GM19452 (cell line): ENCODE measurements around the gene EGLN3.
"Not testable (repeated sequence)": the region's sequence is repeated elsewhere in the genome, so short reads cannot be mapped to it uniquely, and the experiment has no call there.

Experiments
- ATAC-seq: cut with Tn5 transposase; IDR thresholded peaks from one replicate; pipeline ENCODE4 v1.9.1; 2021; ENCODE audit not compliant: unreplicated experiment

Gene EGLN3

DNA sequence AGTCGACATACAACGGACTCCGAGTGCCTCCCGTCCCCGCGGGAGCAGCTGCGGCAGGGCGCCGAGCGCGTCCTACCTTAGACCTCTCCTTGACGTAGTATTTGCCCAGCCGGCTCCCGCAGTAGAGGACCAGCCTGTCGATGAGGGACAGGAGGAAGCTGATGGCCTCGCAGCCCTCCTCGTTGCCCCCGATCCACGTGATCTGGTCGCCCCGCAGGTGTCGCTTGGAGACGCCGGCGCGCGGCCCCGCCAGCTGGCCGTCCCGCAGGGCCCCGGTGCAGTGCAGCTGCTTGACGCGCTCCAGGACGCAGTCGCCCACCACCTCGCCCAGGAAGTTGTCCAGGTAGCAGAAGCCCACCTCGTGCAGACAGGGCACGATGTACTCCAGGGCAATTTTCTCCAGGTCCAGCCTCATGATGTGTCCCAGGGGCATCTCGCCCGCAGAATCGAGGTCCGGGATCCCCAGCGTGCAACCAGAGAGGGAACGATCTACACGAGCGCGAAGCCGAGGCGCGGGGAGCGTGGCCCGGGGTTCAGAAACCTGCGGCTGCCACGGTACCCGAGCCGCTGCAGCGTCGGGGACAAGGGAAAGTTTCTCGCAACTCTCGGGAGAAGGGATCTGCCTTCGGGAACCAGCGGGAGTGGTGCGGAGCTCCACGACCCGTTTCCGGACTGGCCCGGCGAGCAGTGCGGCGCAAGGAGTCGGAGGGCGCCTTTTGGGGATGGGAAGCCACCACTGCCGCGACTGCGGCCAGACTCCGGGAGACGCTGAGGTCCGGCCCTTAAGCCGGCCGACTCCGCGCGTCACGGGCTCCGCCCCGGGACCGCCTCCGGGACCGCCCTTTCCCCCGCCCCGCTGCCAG is at the start of gene EGLN3:
Gene EGLN3, minus strand, starts transcription at position 755 of the 863 bp plus-strand sequence. Its CDS starts 322 bp downstream, at position 433.
- ATAC-seq = peak; percentile 78

- ATAC-seq = no peak
Observed at GRCh38 chr14:34000396-34000795, 49.5 kb upstream of the EGLN3 start.

DNA sequence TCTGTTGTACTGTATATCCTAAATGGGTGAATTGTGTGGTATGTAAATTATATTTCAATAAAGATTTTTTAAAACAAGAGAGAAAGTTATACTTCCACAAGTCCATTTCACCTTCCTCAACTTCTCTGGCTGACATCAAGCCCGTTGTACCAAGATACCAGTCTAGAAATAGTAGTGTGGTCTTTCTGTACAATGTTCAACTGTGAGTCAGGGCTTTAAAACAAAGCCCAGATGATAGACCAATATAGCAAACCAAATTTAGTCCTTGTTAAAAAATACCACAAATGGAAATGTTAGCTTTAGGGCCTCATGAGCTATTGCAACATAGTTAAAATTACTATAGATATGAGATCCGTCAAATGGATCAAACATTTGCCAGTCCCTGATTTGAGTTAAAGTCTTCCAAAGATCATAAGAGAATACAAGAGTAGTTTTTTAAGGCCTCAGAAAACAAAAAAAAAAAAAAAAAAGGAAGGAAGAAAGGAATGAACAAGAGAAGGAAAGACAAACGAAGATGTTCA is 49.0 kb upstream of the EGLN3 start:
- ATAC-seq = no peak

- ATAC-seq = no peak
Observed at GRCh38 chr14:33997611-33998010, 46.7 kb upstream of the EGLN3 start.

GRCh38 chr14:33996462-33996861 is 45.6 kb upstream of the EGLN3 start:
- ATAC-seq = no peak

DNA sequence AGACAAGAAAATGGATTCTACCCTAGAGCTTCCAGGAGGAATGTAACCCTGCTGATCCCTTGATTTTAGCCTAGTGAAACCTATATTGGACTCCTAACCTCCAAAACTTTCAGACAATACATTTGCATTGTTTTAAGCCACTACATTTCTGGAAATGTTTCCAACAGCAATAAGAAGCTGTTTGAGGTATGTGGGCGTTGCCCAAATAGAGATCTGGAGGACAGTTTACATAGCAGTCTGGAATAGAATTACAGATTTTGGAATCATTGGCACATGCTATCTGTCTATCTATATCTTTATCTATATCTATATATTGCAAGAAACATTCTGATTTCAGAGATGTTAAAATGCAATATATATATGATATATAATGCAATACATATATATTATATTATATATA is 42.4 kb upstream of the EGLN3 start:
- ATAC-seq = no peak

DNA sequence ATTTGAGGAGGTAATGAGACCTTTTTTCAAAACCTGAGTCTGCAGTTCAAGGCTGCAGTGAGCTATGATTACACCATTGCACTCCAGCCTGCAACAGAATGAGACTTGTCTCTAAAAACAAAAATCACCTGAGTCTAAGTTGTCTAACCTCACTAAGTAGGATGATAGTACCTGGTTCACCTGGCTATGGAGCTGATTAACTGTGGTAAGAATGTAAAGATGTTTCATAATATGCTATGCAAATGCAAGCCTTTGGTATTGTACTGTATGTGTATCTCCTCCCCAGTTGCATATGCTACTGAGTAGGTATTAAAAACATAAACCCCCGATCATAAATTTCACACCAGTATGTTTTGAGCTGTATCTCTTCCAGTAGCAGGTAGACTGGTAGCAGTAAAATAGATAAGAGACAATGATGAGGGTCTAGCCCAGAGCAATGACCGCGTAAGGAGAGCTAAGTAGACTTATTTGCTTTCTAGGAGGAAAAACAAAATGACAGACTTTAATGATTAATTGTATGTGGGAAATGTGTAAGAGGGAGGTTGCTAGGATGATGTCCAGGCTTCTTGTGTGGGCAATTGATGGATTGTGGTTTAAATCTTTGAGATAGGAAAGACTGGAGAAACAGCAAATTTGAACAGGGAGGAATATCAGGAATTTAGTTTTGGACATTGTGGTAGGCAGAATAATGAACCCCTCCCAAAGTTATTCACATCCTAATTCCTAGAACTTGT is 41.6 kb upstream of the EGLN3 start:
- ATAC-seq = no peak

GRCh38 chr14:33990790-33991189 is 39.9 kb upstream of the EGLN3 start:
- ATAC-seq = no peak

GRCh38 chr14:33987565-33988080 is 36.7 kb upstream of the EGLN3 start:
- ATAC-seq = no peak

GRCh38 chr14:33986804-33987203 is 35.9 kb upstream of the EGLN3 start:
- ATAC-seq = no peak

- no peak for ATAC-seq
Observed at GRCh38 chr14:33985242-33985641, 34.4 kb upstream of the EGLN3 start.

- ATAC-seq = peak; percentile 79
Observed at GRCh38 chr14:33979613-33980276, 28.9 kb upstream of the EGLN3 start.

DNA sequence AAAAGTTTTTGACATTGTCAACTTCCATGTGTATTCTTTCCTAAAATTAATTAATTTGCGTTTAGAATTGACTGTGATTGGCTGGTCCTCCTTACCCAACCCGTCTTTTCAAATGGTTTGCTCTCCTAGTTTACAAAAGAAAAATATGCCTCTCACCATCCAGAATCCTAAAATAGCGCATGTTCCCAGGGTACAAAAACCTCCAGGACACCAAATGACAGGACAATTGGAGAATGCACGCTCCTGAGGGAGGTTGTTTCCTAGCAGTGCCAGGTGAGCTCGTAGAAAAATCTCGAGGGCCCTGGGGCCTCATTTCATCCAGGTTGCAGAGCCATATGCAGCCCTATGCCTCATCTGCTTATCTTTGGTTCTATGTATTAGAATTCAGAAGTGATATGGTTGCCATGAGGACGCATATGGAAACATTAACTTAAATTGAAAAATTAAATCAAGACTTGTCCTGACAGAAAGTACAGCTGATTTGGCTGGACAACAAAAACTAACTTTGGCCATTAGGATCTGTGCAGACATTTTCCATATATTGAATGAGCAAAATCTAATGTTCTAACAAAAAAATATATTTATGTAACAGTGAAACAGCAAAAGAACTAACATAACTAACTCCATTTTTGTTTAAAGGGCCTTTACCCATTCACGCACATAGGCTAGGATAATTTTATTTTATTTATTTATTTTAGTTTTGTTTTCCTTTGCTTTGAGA is 28.2 kb upstream of the EGLN3 start:
- ATAC-seq = no peak

GRCh38 chr14:33972583-33973081 is 21.8 kb upstream of the EGLN3 start:
- ATAC-seq = peak; percentile 82

DNA sequence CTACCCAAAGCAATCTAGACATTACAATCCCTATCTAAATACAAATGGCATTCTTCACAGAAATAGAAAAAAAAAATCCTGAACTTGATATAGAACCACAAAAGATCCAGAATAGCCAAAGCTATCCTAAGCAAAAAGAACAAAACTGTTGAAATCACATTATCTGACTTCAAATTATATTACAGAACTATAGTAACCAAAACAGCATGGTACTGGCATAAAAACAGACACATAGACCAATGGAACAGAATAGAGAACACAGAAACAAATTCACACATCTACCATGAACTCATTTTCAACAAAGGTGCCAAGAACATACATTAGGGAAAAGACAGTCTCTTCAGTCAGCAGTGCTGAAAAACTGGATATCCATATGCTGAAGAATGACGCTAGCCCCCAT is 19.0 kb upstream of the EGLN3 start:
- ATAC-seq = not testable (repeated sequence)

DNA sequence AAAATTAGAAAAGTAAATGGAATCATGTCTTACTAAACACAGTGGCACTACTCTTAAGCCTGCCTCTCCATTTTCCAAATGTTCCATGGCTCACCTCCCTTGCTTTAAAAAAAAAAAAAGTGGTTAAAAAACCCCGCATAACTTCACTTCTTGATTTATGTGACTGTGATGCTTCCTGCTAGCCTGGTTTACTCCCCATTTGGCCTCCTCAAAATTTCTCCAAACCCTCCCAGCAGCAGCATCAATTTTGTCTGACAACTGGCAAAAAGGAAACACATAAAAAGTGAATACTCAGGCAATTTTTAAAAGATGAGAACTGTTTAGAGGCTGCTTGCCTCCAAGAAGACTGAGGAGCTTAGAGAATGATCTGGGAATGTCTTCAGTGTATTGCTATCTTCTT is 17.8 kb upstream of the EGLN3 start:
- no peak for ATAC-seq

- no peak for ATAC-seq
Observed at GRCh38 chr14:33967138-33967537, 16.3 kb upstream of the EGLN3 start.

DNA sequence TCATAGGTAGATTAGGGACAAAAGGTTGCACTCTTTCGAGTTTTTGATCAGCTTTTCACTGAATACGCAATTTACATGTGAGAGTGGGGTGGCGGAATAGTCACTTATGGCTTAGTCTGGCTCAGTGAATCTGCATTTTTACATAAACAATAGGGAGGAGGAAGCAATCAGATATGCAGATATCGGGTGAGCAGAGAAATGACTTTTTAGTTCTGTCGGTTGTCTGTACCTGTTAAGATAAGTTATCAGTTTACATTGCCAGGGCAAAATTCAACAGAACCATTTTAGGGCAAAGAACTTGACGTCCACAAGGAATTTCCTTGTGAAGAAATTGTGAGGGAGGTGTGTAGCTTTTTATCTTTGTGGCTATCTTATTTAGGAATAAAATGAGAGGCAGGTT is 15.4 kb upstream of the EGLN3 start:
- ATAC-seq = no peak

GRCh38 chr14:33964599-33965317 is 13.9 kb upstream of the EGLN3 start:
- no peak for ATAC-seq

- no peak for ATAC-seq
Observed at GRCh38 chr14:33963892-33964291, 13.0 kb upstream of the EGLN3 start.
